Chondrocyte (in vitro differentiated cells): Measurements from ENCODE around the gene SASH1. TPM values are rescaled to one million over a fixed set of nuclear protein-coding genes. Genes with fewer than 3 reads are reported as not detected.

Experiments
- DNase-seq: peaks from one replicate; pipeline ENCODE4 v3.0.0; 2021; ENCODE audit warnings: mixed read lengths, low spot score
- H3K27ac Mint-ChIP-seq: one replicate; pipeline ENCODE4 v1.8.0; 2021; ENCODE audit warnings: mild to moderate bottlenecking, moderate library complexity, mixed read lengths; ENCODE audit not compliant: unreplicated experiment
- H3K27me3 Mint-ChIP-seq: 2 replicates; pipeline ENCODE4 v1.8.0; 2021; ENCODE audit warnings: low read depth, mixed read lengths
- H3K36me3 Mint-ChIP-seq: 2 replicates; pipeline ENCODE4 v1.8.0; 2021; ENCODE audit warnings: low read depth, mixed read lengths
- H3K4me1 Mint-ChIP-seq: 2 replicates; pipeline ENCODE4 v1.8.0; 2021; ENCODE audit warnings: low read depth, mild to moderate bottlenecking, mixed read lengths
- H3K4me3 Mint-ChIP-seq: one replicate; pipeline ENCODE4 v1.8.0; 2021; ENCODE audit warnings: mild to moderate bottlenecking, moderate library complexity, mixed read lengths; ENCODE audit not compliant: unreplicated experiment
- H3K9me3 Mint-ChIP-seq: 2 replicates; pipeline ENCODE4 v1.8.0; 2021; ENCODE audit warnings: low read depth, mixed read lengths
- CTCF ChIP-seq: fragments of 200-600 bp; sonication (generic); IDR thresholded peaks from 2 replicates; pipeline ENCODE4 v1.5.0; 2021; ENCODE audit warnings: antibody characterized with exemption, mild to moderate bottlenecking, moderate library complexity
- total RNA-seq: library from RNA; stranded (reverse); gene quantifications from 3 replicates; pipeline ENCODE4 v1.2.1, GENCODE V29; 2021

SASH1 gene
- total RNA-seq, 1 donor from 2014 or later = 82.9 TPM

- Mint-ChIP-seq H3K36me3 (peaks cover 2% of the 10 kb centered on the region), H3K4me1 (peaks cover 52% of the 10 kb centered on the region), H3K4me3 (no peak overlapping the region), H3K9me3 (no peaks in the 10 kb centered on the region), H3K27me3 (no peaks in the 10 kb centered on the region), H3K27ac (peak overlapping the region; percentile 24)
- TF ChIP-seq CTCF = no peak
- no peak for DNase-seq
These were observed 119.4 kb downstream of the SASH1 start for GRCh38 chr6:148461986-148462577.

- DNase-seq = no peak
- Mint-ChIP-seq H3K9me3 (no peaks in the 10 kb centered on the region), H3K4me1 (peaks cover 61% of the 10 kb centered on the region), H3K4me3 (no peak overlapping the region), H3K36me3 (no peaks in the 10 kb centered on the region), H3K27me3 (no peaks in the 10 kb centered on the region), H3K27ac (no peak overlapping the region)
- TF ChIP-seq CTCF = no peak
These were observed 121.0 kb downstream of the SASH1 start for GRCh38 chr6:148463671-148464070.

- peaks cover 65% of the 10 kb centered on the region for H3K4me1 Mint-ChIP-seq
- DNase-seq = no peak
- no peaks in the 10 kb centered on the region for H3K27me3 Mint-ChIP-seq
- no peaks in the 10 kb centered on the region for H3K36me3 Mint-ChIP-seq
- TF ChIP-seq CTCF = peak; percentile 98
- H3K4me3 Mint-ChIP-seq = no peak overlapping the region
- H3K9me3 Mint-ChIP-seq = no peaks in the 10 kb centered on the region
- peak overlapping the region; percentile 82 for H3K27ac Mint-ChIP-seq
These were observed 121.8 kb downstream of the SASH1 start for GRCh38 chr6:148464319-148465010.

- H3K27ac Mint-ChIP-seq = peak overlapping the region; percentile 82
These were observed 122.3 kb downstream of the SASH1 start for GRCh38 chr6:148465011-148465335.

GRCh38 chr6:148465670-148466069 lies 123.0 kb downstream of the SASH1 start:
- Mint-ChIP-seq H3K27ac (peak overlapping the region; percentile 89), H3K36me3 (no peaks in the 10 kb centered on the region), H3K4me3 (no peak overlapping the region), H3K27me3 (no peaks in the 10 kb centered on the region), H3K4me1 (peaks cover 77% of the 10 kb centered on the region), H3K9me3 (no peaks in the 10 kb centered on the region)
- TF ChIP-seq CTCF = no peak
- DNase-seq = no peak

More at GRCh38 chr6:148465011-148465335, 122.3 kb downstream of the SASH1 start:
- no peak for DNase-seq
- no peak overlapping the region for H3K4me3 Mint-ChIP-seq
- no peaks in the 10 kb centered on the region for H3K9me3 Mint-ChIP-seq
- H3K4me1 Mint-ChIP-seq = peaks cover 70% of the 10 kb centered on the region
- H3K36me3 Mint-ChIP-seq = no peaks in the 10 kb centered on the region
- TF ChIP-seq CTCF = peak; percentile 50
- H3K27me3 Mint-ChIP-seq = no peaks in the 10 kb centered on the region
